Activated CD8-positive, alpha-beta T cell treated with anti-CD3 and anti-CD28 coated beads for 36 hours (primary cell): ENCODE results near the gene SLC9A9. TPM values are rescaled to one million over a fixed set of nuclear protein-coding genes. Genes with fewer than 3 reads are reported as not detected.

Experiments used
- ATAC-seq: fragments of 200-7000 bp; cut with Tn5 transposase; one replicate; pipeline ENCODE4 v1.10.0; 2021; ENCODE audit warnings: mild to moderate bottlenecking, moderate library complexity
- CTCF ChIA-PET: fragments of 350-600 bp; sonication (Branson Sonifier 250); formaldehyde crosslinking; loops from one replicate; lab custom pipeline; 2021; ENCODE audit warnings: antibody characterized with exemption; lab: Charles Lee
- POLR2A ChIA-PET: fragments of 350-600 bp; sonication (Branson Sonifier 250); formaldehyde crosslinking; loops from one replicate; lab custom pipeline; 2021; ENCODE audit warnings: antibody characterized with exemption; lab: Charles Lee
- DNase-seq: peaks from one replicate; pipeline ENCODE4 v3.0.0-alpha.2; 2020
- H3K27ac Mint-ChIP-seq: one replicate; pipeline ENCODE4 v1.8.0; 2021; ENCODE audit warnings: mild to moderate bottlenecking, mixed read lengths
- H3K27me3 Mint-ChIP-seq: one replicate; pipeline ENCODE4 v1.8.0; 2021; ENCODE audit warnings: mixed read lengths
- H3K36me3 Mint-ChIP-seq: one replicate; pipeline ENCODE4 v1.8.0; 2021; ENCODE audit warnings: low read depth, mixed read lengths
- H3K4me1 Mint-ChIP-seq: one replicate; pipeline ENCODE4 v1.8.0; 2021; ENCODE audit warnings: low read depth, mixed read lengths
- H3K4me3 Mint-ChIP-seq: one replicate; pipeline ENCODE4 v1.8.0; 2021; ENCODE audit warnings: mild to moderate bottlenecking, moderate library complexity, mixed read lengths
- H3K9me3 Mint-ChIP-seq: one replicate; pipeline ENCODE4 v1.8.0; 2021; ENCODE audit warnings: mixed read lengths
- CTCF ChIP-seq: fragments of 200-600 bp; IDR thresholded peaks from one replicate; pipeline ENCODE4 v1.8.0; 2022; ENCODE audit warnings: antibody characterized with exemption, mild to moderate bottlenecking
- intact Hi-C: fragments of 100-400 bp; cut with micrococcal nuclease; formaldehyde crosslinking; loops from one replicate; pipeline ENCODE4 v1.10.0; 2022
- total RNA-seq, 2 experiments: library from RNA; stranded (reverse); gene quantifications; one replicate each; pipeline ENCODE4 v1.2.3, GENCODE V29; 2021

The SLC9A9 gene
- total RNA-seq, 2 experiments from 2014 or later = 1.9 to 2.2 TPM

GRCh38 chr3:143413372-143413771 is 434.9 kb downstream of the SLC9A9 start:
- Mint-ChIP-seq H3K27ac (no peak overlapping the region), H3K4me1 (peaks cover 5% of the 10 kb centered on the region), H3K4me3 (no peak overlapping the region), H3K27me3 (no peaks in the 10 kb centered on the region), H3K36me3 (no peaks in the 10 kb centered on the region), H3K9me3 (no peaks in the 10 kb centered on the region)
- POLR2A ChIA-PET = no interaction called here
- TF ChIP-seq CTCF = no peak
- CTCF ChIA-PET = no interaction called here
- intact Hi-C loops = no loop called here
- DNase-seq = no peak
- ATAC-seq = no peak

- no peak overlapping the region for H3K27ac Mint-ChIP-seq
- H3K36me3 Mint-ChIP-seq = no peaks in the 10 kb centered on the region
These were observed 436.2 kb downstream of the SLC9A9 start for GRCh38 chr3:143412084-143412483.

GRCh38 chr3:143410259-143410658 is 438.0 kb downstream of the SLC9A9 start:
- no peak for ATAC-seq
- ChIA-PET POLR2A (no interaction called here), CTCF (no interaction called here)
- intact Hi-C loops = no loop called here
- H3K27me3 Mint-ChIP-seq = no peaks in the 10 kb centered on the region
- peaks cover 5% of the 10 kb centered on the region for H3K4me1 Mint-ChIP-seq
- no peak for DNase-seq
- no peak overlapping the region for H3K4me3 Mint-ChIP-seq
- H3K27ac Mint-ChIP-seq = no peak overlapping the region
- no peaks in the 10 kb centered on the region for H3K9me3 Mint-ChIP-seq
- no peak for TF ChIP-seq CTCF
- H3K36me3 Mint-ChIP-seq = no peaks in the 10 kb centered on the region

More at GRCh38 chr3:143412084-143412483, 436.2 kb downstream of the SLC9A9 start:
- Mint-ChIP-seq H3K9me3 (no peaks in the 10 kb centered on the region), H3K4me3 (no peak overlapping the region), H3K27me3 (no peaks in the 10 kb centered on the region), H3K4me1 (peaks cover 5% of the 10 kb centered on the region)
- intact Hi-C loops = no loop called here
- no peak for TF ChIP-seq CTCF
- ATAC-seq (no peak), DNase-seq (no peak)
- POLR2A ChIA-PET = interaction anchor here (0.6 kb wide), 1 partner anchor 411 kb away, joined by 3 read pairs; the partner anchor contains the start of gene U2SURP
- CTCF ChIA-PET = no interaction called here

GRCh38 chr3:143408771-143409170 is 439.5 kb downstream of the SLC9A9 start:
- Mint-ChIP-seq H3K4me3 (no peak overlapping the region), H3K36me3 (no peaks in the 10 kb centered on the region), H3K27me3 (no peaks in the 10 kb centered on the region), H3K9me3 (no peaks in the 10 kb centered on the region), H3K4me1 (no peaks in the 10 kb centered on the region), H3K27ac (no peak overlapping the region)
- ATAC-seq (no peak), DNase-seq (no peak)
- no peak for TF ChIP-seq CTCF
- ChIA-PET POLR2A (no interaction called here), CTCF (interaction anchor here (1.1 kb wide), 1 partner anchor 288 kb away, joined by 3 read pairs; no protein-coding TSS in a partner anchor)
- intact Hi-C loops = no loop called here

DNA sequence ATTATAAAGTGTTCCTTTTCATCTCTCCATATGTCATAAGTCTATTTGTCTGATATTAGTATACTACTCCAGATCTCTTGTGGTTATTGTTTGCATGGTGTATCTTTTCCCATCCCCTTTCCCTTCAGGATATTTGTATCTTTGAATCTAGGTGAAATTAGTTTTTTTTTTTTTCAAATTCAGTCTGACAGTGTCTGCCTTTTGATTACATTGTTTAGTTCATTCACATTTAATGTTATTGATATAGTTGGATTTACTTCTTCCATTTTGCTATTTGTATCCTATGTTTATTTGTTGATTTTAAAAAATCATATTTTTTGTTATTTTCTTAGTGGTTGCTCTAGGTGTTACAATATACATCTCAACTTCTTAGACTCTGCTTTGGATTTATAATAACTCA is 445.7 kb downstream of the SLC9A9 start:
- no peaks in the 10 kb centered on the region for H3K36me3 Mint-ChIP-seq
- ChIA-PET POLR2A (interaction anchor here (0.6 kb wide), 1 partner anchor 55 kb away, joined by 3 read pairs; no protein-coding TSS in a partner anchor), CTCF (no interaction called here)
- no peaks in the 10 kb centered on the region for H3K9me3 Mint-ChIP-seq
- no peaks in the 10 kb centered on the region for H3K27me3 Mint-ChIP-seq
- intact Hi-C loops = no loop called here
- no peak overlapping the region for H3K27ac Mint-ChIP-seq
- no peaks in the 10 kb centered on the region for H3K4me1 Mint-ChIP-seq
- no peak for TF ChIP-seq CTCF
- ATAC-seq (no peak), DNase-seq (no peak)
- no peak overlapping the region for H3K4me3 Mint-ChIP-seq
